ENCODE data around the gene BRMS1.

BRMS1 gene

DNA sequence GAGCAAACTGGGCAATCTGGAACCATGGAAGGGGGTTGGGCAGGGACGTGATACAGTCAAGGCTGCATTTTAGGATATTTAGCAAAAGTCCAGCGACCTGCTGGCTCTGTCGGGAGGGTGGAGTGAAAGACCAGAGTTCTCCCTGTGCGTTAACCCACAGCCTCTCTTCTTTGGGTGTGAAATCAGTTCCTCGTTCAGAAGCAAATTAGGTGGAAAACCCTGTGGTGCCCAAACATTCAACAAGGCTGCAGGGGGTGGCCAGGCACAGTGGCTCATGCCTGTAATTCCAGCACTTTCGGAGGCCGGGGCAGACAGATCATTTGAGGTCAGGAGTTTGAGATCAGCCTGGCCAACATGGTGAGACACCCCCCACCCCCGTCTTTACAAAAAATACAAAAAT, 47.3 kb downstream of the BRMS1 start:
- no peak for DNase-seq

- DNase-seq = no peak
Measured at GRCh38 chr11:66294626-66295620, 50.0 kb downstream of the BRMS1 start.

GRCh38 chr11:66293777-66294625, 50.9 kb downstream of the BRMS1 start:
- no peak for DNase-seq

GRCh38 chr11:66293352-66293751, 51.6 kb downstream of the BRMS1 start:
- no peak for DNase-seq

- no peak for DNase-seq
Measured at GRCh38 chr11:66292543-66293332, 52.2 kb downstream of the BRMS1 start.

- DNase-seq = peak; percentile 46
Measured at GRCh38 chr11:66291706-66292542, 53.0 kb downstream of the BRMS1 start, which contains the start of gene TMEM151A. Gene TMEM151A (plus strand): TSS chr11:66291894. CDS start chr11:66292014, 120 bp downstream.

GRCh38 chr11:66291303-66291705, 53.6 kb downstream of the BRMS1 start:
- DNase-seq = no peak

DNA sequence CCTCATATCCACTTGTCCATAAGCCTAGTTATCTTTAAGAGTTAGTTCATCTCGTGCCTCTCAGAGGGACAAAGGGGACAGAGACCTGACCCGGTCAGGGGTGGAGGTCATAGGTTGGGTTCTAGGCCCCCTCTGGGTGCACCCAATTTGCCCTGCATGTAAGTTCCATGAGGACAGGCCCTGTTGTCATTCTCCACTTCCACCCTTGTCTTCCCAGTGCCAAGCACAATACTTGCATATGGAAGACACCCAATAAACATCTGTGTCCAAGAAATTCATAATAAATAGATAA, 54.6 kb downstream of the BRMS1 start:
- no peak for DNase-seq

DNA sequence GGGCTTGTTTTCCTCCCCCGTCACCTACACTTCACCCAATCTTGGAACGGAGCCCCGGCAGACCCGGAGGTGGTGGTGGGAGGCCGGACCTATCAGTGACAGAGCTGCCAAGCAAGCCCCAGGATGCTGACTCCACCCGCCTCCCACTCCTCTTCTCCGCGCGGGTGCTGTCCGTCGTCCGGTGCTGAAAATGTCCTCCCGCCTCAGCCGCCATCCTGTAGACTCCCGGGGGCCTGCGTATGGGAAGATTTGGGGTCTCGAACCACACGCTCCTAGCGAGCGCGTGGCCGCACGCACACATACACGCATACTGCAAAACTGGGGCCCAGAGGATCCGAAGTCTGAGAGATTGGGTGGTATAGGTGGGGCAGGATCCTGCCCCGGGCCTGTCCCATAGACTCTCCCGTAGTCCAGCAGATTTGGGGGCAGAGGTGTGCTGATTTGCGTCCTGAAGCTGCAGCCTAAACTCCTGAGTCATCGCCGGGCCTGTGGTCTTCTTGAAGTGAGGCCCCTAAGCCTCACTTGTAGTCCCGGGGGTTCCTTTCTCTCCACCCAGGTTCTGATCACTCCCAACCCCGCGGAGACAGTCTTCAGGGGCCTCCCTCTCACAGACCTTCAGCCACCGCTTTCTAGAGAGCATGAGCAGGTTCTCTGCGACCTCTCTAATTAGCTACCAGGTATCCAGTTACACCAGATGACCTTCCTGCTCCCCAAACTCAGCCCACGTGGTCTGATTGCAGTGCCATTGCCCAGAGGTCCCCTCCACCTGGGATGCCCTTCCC, 55.2 kb downstream of the BRMS1 start:
- peak; percentile 79 for DNase-seq

GRCh38 chr11:66288671-66289547, 56.0 kb downstream of the BRMS1 start, which contains the start of gene YIF1A:
Gene YIF1A (minus strand): TSS chr11:66289143. CDS start chr11:66288985, 158 bp downstream.
- peak; percentile 95 for DNase-seq

- DNase-seq = no peak
Measured at GRCh38 chr11:66287889-66288670, 56.8 kb downstream of the BRMS1 start.

Data from stimulated activated CD4-positive, alpha-beta T cell treated with anti-CD3 and anti-CD28 coated beads, Interleukin-12 subunit alpha, Interleukin-12 subunit beta, amount 100 ng/mL, for 4 hours (primary cell).